GM12873 (cell line): ENCODE measurements around the gene CACNA1A.

Source experiments
- CTCF ChIP-seq: IDR thresholded peaks from 2 replicates; pipeline ENCODE4 v1.5.1; 2012; ENCODE audit warnings: low read depth, mild to moderate bottlenecking, moderate library complexity, low read length, control low read depth; ENCODE audit not compliant: insufficient read depth; ENCODE audit errors: missing control alignments

The CACNA1A gene

GRCh38 chr19:13303381-13304129, 202.7 kb downstream of the CACNA1A start:
- no peak for TF ChIP-seq CTCF

GRCh38 chr19:13302526-13303270, 203.6 kb downstream of the CACNA1A start:
- no peak for TF ChIP-seq CTCF

GRCh38 chr19:13301627-13302334, 204.5 kb downstream of the CACNA1A start:
- no peak for TF ChIP-seq CTCF

DNA sequence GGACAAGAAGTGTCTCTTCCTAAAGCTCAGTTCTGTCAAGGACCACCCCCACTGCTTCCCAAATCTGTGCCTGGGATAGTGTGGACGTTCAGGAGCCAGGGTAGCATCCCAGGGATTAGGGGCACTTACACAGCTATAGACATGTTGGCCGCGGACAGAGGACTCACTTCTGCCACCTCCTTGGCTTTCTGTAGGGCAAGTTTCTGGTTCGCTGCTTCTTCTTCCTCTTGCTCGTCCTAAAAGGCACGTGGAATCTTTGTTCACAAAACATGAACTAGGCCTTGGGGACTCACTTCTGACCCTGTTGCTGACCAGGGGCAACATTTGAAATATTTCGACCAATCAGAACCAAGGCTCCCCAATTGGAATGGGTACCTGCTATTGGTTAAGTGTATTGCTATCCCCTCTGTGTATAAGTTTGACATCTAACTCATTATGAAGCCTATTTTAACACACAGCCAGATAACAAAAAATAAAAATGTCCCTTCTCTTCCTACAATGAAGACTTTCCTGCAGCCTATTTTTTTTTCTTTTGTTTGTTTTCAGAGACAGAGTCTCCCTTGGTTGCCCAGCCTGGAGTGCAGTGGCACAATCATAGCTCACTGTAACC, 205.8 kb downstream of the CACNA1A start:
- no peak for TF ChIP-seq CTCF

DNA sequence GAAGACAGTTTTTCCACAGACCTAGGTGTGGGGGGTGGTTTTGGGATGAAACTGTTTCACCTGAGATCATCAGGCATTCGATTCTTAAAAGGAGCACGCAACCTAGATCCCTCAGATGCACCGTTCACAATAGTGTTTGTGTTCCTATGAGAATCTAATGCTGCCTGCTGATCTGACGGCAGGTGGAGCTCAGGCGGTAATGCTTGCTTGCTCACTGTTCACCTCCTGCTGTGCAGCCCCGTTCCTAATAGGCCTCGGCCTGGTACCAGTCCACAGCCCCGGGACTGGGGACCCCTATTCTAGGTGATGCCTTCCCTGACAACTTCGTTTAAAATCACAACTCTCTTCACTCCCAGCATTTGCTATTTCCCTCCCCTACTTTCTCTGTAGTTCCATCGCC, 206.4 kb downstream of the CACNA1A start:
- no peak for TF ChIP-seq CTCF

DNA sequence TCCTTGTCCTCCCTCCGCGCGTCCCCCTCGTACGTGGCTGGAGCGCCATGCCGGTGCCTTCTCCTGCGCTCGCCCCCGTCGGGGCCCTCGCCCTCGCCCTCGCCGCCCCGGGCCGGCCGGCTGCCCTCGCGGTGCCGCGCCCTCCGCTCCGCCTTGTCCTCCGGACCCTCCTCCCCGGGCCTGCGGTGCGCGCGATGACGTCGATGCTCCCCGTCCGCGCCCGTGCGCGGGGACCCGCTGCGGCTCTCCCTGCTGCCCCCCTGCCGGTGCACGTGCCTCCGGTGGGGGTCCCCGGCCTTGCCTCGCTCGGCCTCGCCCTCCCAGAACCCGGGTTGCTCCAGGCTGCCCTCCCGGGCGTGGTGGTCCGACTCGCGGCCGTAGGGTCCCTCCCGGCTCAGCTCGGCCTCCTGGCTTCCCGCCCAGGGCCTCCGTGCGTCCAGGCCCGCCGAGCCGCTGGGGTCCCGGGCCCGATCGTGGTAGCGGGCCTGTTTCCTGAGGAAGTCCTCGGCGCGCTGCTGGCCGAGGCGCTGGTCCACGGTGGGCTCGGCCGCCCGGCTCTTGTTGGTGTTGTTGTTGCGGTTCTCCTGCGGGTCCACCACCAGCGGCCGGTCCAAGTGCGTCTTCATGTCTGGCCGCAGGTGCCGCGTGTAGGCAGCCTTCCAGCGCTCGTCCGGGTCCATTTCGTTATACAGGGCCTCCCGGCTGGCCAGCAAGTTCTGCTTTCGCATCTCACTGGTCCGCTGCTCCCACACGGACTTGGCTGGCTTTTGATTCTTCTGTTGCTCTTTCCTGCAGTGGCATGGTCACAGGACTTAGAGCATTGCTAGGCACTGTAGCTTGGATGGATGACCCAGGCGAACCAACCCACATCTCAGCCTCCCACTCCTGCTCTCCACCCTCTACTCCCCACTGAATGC, 207.5 kb downstream of the CACNA1A start:
- no peak for TF ChIP-seq CTCF
